ENCODE results near the gene ZNF446.

Gene ZNF446

GRCh38 chr19:58491393-58491792 lies 15.2 kb downstream of the ZNF446 start:
- H3F3A ChIP-seq (ENCODE audit: control insufficient read depth, insufficient read depth): no peaks in the 10 kb centered on the region
- H3K4me2 ChIP-seq (ENCODE audit: low read length): no peak overlapping the region
- no peak overlapping the region for H3K27ac ChIP-seq (ENCODE audit: low read depth, low read length)
- H4K20me1 ChIP-seq (ENCODE audit: control insufficient read depth, insufficient read depth, low read depth, low read length): no peaks in the 10 kb centered on the region
- H3K27me3 ChIP-seq (ENCODE audit: control insufficient read depth, low read length): no peaks in the 10 kb centered on the region
- H3K4me3 ChIP-seq (ENCODE audit: low read length): no peak overlapping the region
- no peaks in the 10 kb centered on the region for H3K9me2 ChIP-seq (replicated peaks; ENCODE audit: control insufficient read depth, low read length)
- TF ChIP-seq CTCF (IDR thresholded peaks at IDR 0.05; ENCODE audit: low read depth, low read length, poor library complexity, severe bottlenecking) (no peak), EZH2phosphoT487 (IDR thresholded peaks at IDR 0.05; ENCODE audit: borderline replicate concordance, low read length) (no peak)
- H3K4me1 ChIP-seq (ENCODE audit: control insufficient read depth, low read length): no peaks in the 10 kb centered on the region; the same call in 1 of the 2 replicates
- H3K79me2 ChIP-seq (ENCODE audit: control insufficient read depth, low read length): no peaks in the 10 kb centered on the region
- no peaks in the 10 kb centered on the region for H3K9me3 ChIP-seq (ENCODE audit: control insufficient read depth, insufficient read depth, low read length)
- no peaks in the 10 kb centered on the region for H3K36me3 ChIP-seq (ENCODE audit: control insufficient read depth, low read length)

GRCh38 chr19:58492265-58492664 lies 16.1 kb downstream of the ZNF446 start:
- no peaks in the 10 kb centered on the region; the same call in 1 of the 2 replicates for H3K4me1 ChIP-seq (ENCODE audit: control insufficient read depth, low read length)
- no peak overlapping the region for H3K4me2 ChIP-seq (ENCODE audit: low read length)
- H3K9me2 ChIP-seq (replicated peaks; ENCODE audit: control insufficient read depth, low read length): no peaks in the 10 kb centered on the region
- no peak overlapping the region for H3K27ac ChIP-seq (ENCODE audit: low read depth, low read length)
- no peak overlapping the region for H3K4me3 ChIP-seq (ENCODE audit: low read length)
- H4K20me1 ChIP-seq (ENCODE audit: control insufficient read depth, insufficient read depth, low read depth, low read length): no peaks in the 10 kb centered on the region
- no peaks in the 10 kb centered on the region for H3K9me3 ChIP-seq (ENCODE audit: control insufficient read depth, insufficient read depth, low read length)
- H3K79me2 ChIP-seq (ENCODE audit: control insufficient read depth, low read length): no peaks in the 10 kb centered on the region
- H3K36me3 ChIP-seq (ENCODE audit: control insufficient read depth, low read length): no peaks in the 10 kb centered on the region
- H3F3A ChIP-seq (ENCODE audit: control insufficient read depth, insufficient read depth): no peaks in the 10 kb centered on the region
- H3K27me3 ChIP-seq (ENCODE audit: control insufficient read depth, low read length): no peaks in the 10 kb centered on the region
- TF ChIP-seq CTCF (IDR thresholded peaks at IDR 0.05; ENCODE audit: low read depth, low read length, poor library complexity, severe bottlenecking): no peak

GRCh38 chr19:58497634-58498170 lies 21.6 kb downstream of the ZNF446 start:
- H3K4me1 ChIP-seq (ENCODE audit: control insufficient read depth, low read length): peaks cover 16% of the 10 kb centered on the region
- H4K20me1 ChIP-seq (ENCODE audit: control insufficient read depth, insufficient read depth, low read depth, low read length): no peaks in the 10 kb centered on the region
- peaks cover 15% of the 10 kb centered on the region for H3K79me2 ChIP-seq (ENCODE audit: control insufficient read depth, low read length)
- no peaks in the 10 kb centered on the region for H3K9me2 ChIP-seq (replicated peaks; ENCODE audit: control insufficient read depth, low read length)
- peak overlapping the region; percentile 95; the same call in 1 of the 2 replicates for H3K4me2 ChIP-seq (ENCODE audit: low read length)
- H3K27me3 ChIP-seq (ENCODE audit: control insufficient read depth, low read length): no peaks in the 10 kb centered on the region
- H3K36me3 ChIP-seq (ENCODE audit: control insufficient read depth, low read length): no peaks in the 10 kb centered on the region; the same call in 1 of the 2 replicates
- H3K27ac ChIP-seq (ENCODE audit: low read depth, low read length): no peak overlapping the region
- no peak overlapping the region for H3K4me3 ChIP-seq (ENCODE audit: low read length)
- peaks cover 11% of the 10 kb centered on the region; the same call in 1 of the 2 replicates for H3K9me3 ChIP-seq (ENCODE audit: control insufficient read depth, insufficient read depth, low read length)
- TF ChIP-seq CTCF (IDR thresholded peaks at IDR 0.05; ENCODE audit: low read depth, low read length, poor library complexity, severe bottlenecking): no peak
- TF ChIP-seq EZH2phosphoT487 (IDR thresholded peaks at IDR 0.05; ENCODE audit: borderline replicate concordance, low read length): no peak
- no peaks in the 10 kb centered on the region for H3F3A ChIP-seq (ENCODE audit: control insufficient read depth, insufficient read depth)

All from DOHH2 (cell line).